Mammary epithelial cell (primary cell): ENCODE measurements around the gene SCARB1.

Source experiments
- EZH2 ChIP-seq: IDR thresholded peaks from 2 replicates; pipeline ENCODE4 v1.6.1; 2012; ENCODE audit warnings: low read length, inconsistent platforms, borderline replicate concordance
- TF ChIP-seq, protein P1 (sequence below), 2 donors: IDR thresholded peaks in 1 of 2; conservative IDR thresholded peaks in 1 of 2; 2 replicates each; pipeline ENCODE4 v1.5.1; 2011 to 2012; ENCODE audit warnings: inconsistent platforms in 2 of 2, low read length in 2 of 2, mild to moderate bottlenecking in 2 of 2, control low read depth in 1 of 2, low read depth in 1 of 2; ENCODE audit not compliant: insufficient read depth in 1 of 2; ENCODE audit errors: extremely low read depth in 1 of 2

DNA sequence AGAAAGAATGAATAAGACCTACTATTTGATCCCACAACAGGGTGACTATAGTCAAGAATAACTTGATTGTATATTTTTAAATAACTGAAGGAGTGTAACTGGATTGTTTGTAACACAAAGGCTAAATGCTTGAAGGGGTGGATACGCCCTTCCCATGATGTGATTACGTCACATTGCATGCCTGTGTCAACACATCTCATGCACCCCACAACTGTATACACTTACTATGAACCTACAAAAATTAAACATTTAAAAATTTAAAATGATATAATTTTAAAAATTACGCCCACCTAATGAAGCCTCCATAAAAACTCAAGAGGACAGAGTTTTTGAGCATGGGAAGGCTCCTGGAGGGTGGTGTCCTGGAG is 94.5 kb downstream of the SCARB1 start:
- TF ChIP-seq, protein P1, sequence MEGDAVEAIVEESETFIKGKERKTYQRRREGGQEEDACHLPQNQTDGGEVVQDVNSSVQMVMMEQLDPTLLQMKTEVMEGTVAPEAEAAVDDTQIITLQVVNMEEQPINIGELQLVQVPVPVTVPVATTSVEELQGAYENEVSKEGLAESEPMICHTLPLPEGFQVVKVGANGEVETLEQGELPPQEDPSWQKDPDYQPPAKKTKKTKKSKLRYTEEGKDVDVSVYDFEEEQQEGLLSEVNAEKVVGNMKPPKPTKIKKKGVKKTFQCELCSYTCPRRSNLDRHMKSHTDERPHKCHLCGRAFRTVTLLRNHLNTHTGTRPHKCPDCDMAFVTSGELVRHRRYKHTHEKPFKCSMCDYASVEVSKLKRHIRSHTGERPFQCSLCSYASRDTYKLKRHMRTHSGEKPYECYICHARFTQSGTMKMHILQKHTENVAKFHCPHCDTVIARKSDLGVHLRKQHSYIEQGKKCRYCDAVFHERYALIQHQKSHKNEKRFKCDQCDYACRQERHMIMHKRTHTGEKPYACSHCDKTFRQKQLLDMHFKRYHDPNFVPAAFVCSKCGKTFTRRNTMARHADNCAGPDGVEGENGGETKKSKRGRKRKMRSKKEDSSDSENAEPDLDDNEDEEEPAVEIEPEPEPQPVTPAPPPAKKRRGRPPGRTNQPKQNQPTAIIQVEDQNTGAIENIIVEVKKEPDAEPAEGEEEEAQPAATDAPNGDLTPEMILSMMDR (conservative IDR thresholded peaks at IDR 0.05 in 1 of 2, IDR thresholded peaks at IDR 0.05 in 1 of 2; ENCODE audit: extremely low read depth in 1 of 2, insufficient read depth in 1 of 2, low read depth in 1 of 2, low read length in 2 of 2) = no peak
- TF ChIP-seq EZH2 = no peak
